ENCODE results near the gene TRPM2. TPM values are rescaled to one million over a fixed set of nuclear protein-coding genes. Genes with fewer than 3 reads are reported as not detected.

Gene TRPM2
- total and polyA plus RNA-seq, 3 experiments from 2014 or later, result 1.9 to 2.6 (median 2.4) TPM

DNA sequence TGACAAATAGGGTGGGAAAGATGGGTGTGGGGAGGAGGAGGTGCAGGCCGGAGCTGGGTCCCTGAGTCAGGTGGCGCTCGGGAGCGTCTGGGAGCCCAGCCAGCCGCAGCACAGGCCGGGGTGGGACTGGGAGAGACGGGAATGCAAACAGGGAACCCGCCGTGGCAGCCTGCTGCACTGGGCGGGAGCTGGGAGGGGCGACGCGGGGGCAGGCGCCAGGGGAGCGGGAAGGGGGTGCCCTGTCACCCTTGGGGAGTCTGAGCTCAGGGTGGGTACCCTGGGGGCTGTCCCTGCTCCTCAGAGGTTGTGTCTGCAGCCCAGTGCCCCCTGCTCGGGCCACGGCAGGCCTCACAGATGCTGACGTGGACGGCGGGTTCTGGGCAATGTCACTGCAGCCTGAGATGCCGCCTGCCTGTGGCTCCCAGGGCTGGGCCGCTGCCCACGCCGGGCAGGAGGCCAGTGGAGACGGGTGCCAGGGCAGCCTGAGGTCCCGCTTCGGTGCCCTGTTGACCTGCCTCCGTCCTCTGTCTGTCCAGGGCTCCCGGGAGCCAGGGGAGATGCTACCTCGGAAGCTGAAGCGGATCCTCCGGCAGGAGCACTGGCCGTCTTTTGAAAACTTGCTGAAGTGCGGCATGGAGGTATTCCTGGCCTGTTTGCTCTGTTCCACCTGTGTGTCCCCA, 85.2 kb downstream of the TRPM2 start:
- H3K4me1 Mint-ChIP-seq, result no peaks in the 10 kb centered on the region
- H3K27ac Mint-ChIP-seq, result no peak overlapping the region
- Histone ChIP-seq H3K4me3 (ENCODE audit: low read length) (no peak overlapping the region), H3K27ac (ENCODE audit: low read depth, low read length) (no peak overlapping the region), H3K4me1 (ENCODE audit: insufficient read depth, low read length) (no peaks in the 10 kb centered on the region), H3K27me3 (ENCODE audit: insufficient read depth, low read length, poor library complexity, severe bottlenecking) (no peaks in the 10 kb centered on the region), H3K9me3 (ENCODE audit: low read length) (no peaks in the 10 kb centered on the region), H3K36me3 (ENCODE audit: insufficient read depth, low read length) (no peaks in the 10 kb centered on the region)
- POLR2A ChIA-PET, result no interaction called here
- H3K9me3 Mint-ChIP-seq, result no peaks in the 10 kb centered on the region
- no peak overlapping the region for H3K4me3 Mint-ChIP-seq
- peak in 1 of 5 donors; percentile 46 for DNase-seq
- no peaks in the 10 kb centered on the region for H3K27me3 Mint-ChIP-seq
- H3K36me3 Mint-ChIP-seq, result no peaks in the 10 kb centered on the region
- CTCF ChIA-PET, result no interaction called here

DNA sequence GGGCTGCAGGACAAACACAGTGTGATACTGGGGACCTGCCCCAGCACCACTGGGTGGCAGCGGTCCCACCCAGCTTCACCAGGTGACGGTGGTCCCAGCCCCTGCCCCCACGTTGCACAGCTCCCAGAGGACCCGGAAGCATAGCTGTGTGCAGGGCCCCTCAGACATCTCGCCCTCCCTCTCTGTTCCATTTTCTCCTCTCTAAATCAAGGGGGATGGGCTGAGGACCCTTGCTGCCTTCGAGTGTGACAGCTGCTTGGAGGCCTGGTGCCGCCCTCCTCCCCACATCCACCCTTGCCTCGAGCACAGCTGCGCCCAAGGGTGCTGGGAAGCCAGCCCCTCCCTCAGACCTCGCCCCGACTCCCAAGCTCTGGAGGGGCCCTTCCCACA, 85.8 kb downstream of the TRPM2 start:
- Histone ChIP-seq H3K9me3 (ENCODE audit: low read length) (no peaks in the 10 kb centered on the region), H3K36me3 (ENCODE audit: insufficient read depth, low read length) (no peaks in the 10 kb centered on the region), H3K27ac (ENCODE audit: low read depth, low read length) (no peak overlapping the region), H3K4me3 (ENCODE audit: low read length) (no peak overlapping the region), H3K4me1 (ENCODE audit: insufficient read depth, low read length) (no peaks in the 10 kb centered on the region), H3K27me3 (ENCODE audit: insufficient read depth, low read length, poor library complexity, severe bottlenecking) (no peaks in the 10 kb centered on the region)
- no peak for DNase-seq
- H3K27me3 Mint-ChIP-seq, result peaks cover 0 to under 1% of the 10 kb centered on the region in 2 donors
- ChIA-PET CTCF (no interaction called here), POLR2A (no interaction called here)
- H3K27ac Mint-ChIP-seq, result no peak overlapping the region
- no peaks in the 10 kb centered on the region for H3K36me3 Mint-ChIP-seq
- no peaks in the 10 kb centered on the region for H3K9me3 Mint-ChIP-seq
- no peak overlapping the region for H3K4me3 Mint-ChIP-seq
- no peaks in the 10 kb centered on the region for H3K4me1 Mint-ChIP-seq

DNA sequence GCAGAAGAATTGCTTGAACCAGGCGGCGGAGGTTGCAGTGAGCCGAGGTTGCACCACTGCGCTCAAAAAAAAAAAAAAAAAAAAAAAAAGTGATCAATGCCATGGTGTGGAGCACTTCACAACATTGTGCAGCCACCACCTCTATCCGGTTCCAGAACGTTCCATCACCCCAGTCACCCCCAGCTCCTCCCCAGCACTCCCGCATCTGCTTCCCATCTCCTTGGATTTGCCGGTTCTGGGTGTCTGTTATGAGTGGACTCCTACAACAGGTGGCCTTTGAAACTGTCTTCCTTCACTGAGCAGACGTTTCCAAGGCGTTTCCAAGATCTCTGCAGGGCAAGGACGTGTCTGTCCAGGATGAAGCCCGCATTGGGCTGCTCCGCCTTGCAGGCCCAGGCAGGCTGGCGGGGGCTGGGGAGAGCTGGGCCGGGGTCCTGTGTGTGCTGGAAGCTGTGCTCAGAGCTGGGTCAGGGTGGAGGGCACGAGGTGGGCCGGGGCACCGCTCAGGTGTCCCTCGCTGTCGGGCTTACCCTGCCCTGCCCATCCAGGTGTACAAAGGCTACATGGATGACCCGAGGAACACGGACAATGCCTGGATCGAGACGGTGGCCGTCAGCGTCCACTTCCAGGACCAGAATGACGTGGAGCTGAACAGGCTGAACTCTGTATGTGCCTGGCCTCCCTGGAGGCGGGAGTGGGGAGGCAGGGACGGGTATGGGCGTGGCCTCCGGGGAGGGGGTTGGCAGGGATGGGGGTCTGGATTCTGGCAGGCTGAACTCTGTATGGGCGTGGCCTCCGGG, 87.0 kb downstream of the TRPM2 start:
- Mint-ChIP-seq H3K27me3 (peaks cover 5 to 9% of the 10 kb centered on the region in 2 donors), H3K27ac (no peak overlapping the region), H3K4me3 (no peak overlapping the region), H3K4me1 (no peaks in the 10 kb centered on the region), H3K36me3 (no peaks in the 10 kb centered on the region), H3K9me3 (no peaks in the 10 kb centered on the region)
- Histone ChIP-seq H3K36me3 (ENCODE audit: insufficient read depth, low read length) (no peaks in the 10 kb centered on the region), H3K4me3 (ENCODE audit: low read length) (no peak overlapping the region), H3K27ac (ENCODE audit: low read depth, low read length) (no peak overlapping the region), H3K27me3 (ENCODE audit: insufficient read depth, low read length, poor library complexity, severe bottlenecking) (no peaks in the 10 kb centered on the region), H3K9me3 (ENCODE audit: low read length) (no peaks in the 10 kb centered on the region), H3K4me1 (ENCODE audit: insufficient read depth, low read length) (no peaks in the 10 kb centered on the region)
- DNase-seq, result peak in 1 of 5 donors; percentile 39
- POLR2A ChIA-PET, result no interaction called here
- CTCF ChIA-PET, result no interaction called here

DNA sequence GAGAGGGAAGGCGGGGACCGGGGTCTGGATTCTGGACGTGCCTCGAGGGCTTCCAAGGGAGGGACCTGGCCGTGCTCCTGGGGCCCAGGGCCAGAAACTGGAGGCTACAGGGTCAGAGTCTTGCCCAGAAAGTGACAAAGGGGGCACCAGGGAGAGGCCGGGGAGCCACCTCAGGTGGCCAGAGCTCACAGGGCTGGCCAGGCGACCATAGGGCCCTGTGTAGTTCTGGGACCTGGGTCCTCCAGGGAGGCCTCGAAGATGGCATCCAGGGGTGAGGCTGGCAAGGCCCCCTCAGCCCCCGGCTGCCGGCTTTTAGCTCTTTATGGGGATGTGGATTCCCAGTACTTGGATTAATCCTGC, 87.6 kb downstream of the TRPM2 start:
- ChIA-PET POLR2A (no interaction called here), CTCF (no interaction called here)
- DNase-seq, result peak in 1 of 5 donors; percentile 31
- H3K27ac Mint-ChIP-seq, result no peak overlapping the region
- H3K4me3 Mint-ChIP-seq, result no peak overlapping the region
- Histone ChIP-seq H3K4me1 (ENCODE audit: insufficient read depth, low read length) (no peaks in the 10 kb centered on the region), H3K36me3 (ENCODE audit: insufficient read depth, low read length) (no peaks in the 10 kb centered on the region), H3K27me3 (ENCODE audit: insufficient read depth, low read length, poor library complexity, severe bottlenecking) (no peaks in the 10 kb centered on the region), H3K4me3 (ENCODE audit: low read length) (no peak overlapping the region), H3K9me3 (ENCODE audit: low read length) (no peaks in the 10 kb centered on the region), H3K27ac (ENCODE audit: low read depth, low read length) (no peak overlapping the region)
- H3K4me1 Mint-ChIP-seq, result no peaks in the 10 kb centered on the region
- no peaks in the 10 kb centered on the region for H3K36me3 Mint-ChIP-seq
- no peaks in the 10 kb centered on the region for H3K9me3 Mint-ChIP-seq
- H3K27me3 Mint-ChIP-seq, result peaks cover 5 to 9% of the 10 kb centered on the region in 2 donors

DNA sequence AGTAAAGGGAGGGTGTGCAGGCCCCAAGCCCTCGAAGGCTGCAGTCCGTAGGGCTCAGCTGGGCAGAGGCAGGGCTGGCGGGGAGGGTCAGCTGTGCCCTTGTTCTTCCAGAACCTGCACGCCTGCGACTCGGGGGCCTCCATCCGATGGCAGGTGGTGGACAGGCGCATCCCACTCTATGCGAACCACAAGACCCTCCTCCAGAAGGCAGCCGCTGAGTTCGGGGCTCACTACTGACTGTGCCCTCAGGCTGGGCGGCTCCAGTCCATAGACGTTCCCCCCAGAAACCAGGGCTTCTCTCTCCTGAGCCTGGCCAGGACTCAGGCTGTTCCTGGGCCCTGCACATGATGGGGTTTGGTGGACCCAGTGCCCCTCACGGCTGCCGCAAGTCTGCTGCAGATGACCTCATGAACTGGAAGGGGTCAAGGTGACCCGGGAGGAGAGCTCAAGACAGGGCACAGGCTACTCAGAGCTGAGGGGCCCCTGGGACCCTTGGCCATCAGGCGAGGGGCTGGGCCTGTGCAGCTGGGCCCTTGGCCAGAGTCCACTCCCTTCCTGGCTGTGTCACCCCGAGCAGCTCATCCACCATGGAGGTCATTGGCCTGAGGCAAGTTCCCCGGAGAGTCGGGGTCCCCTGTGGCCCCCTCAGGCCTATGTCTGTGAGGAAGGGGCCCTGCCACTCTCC, 88.3 kb downstream of the TRPM2 start:
- H3K9me3 Mint-ChIP-seq, result no peaks in the 10 kb centered on the region
- ChIA-PET CTCF (no interaction called here), POLR2A (no interaction called here)
- Histone ChIP-seq H3K27ac (ENCODE audit: low read depth, low read length) (no peak overlapping the region), H3K4me1 (ENCODE audit: insufficient read depth, low read length) (no peaks in the 10 kb centered on the region), H3K4me3 (ENCODE audit: low read length) (no peak overlapping the region), H3K27me3 (ENCODE audit: insufficient read depth, low read length, poor library complexity, severe bottlenecking) (no peaks in the 10 kb centered on the region), H3K36me3 (ENCODE audit: insufficient read depth, low read length) (no peaks in the 10 kb centered on the region), H3K9me3 (ENCODE audit: low read length) (no peaks in the 10 kb centered on the region)
- no peaks in the 10 kb centered on the region for H3K36me3 Mint-ChIP-seq
- peaks cover 9 to 13% of the 10 kb centered on the region in 2 donors for H3K27me3 Mint-ChIP-seq
- peak in 1 of 5 donors; percentile 44 for DNase-seq
- H3K4me1 Mint-ChIP-seq, result no peaks in the 10 kb centered on the region
- H3K4me3 Mint-ChIP-seq, result no peak overlapping the region
- H3K27ac Mint-ChIP-seq, result no peak overlapping the region

DNA sequence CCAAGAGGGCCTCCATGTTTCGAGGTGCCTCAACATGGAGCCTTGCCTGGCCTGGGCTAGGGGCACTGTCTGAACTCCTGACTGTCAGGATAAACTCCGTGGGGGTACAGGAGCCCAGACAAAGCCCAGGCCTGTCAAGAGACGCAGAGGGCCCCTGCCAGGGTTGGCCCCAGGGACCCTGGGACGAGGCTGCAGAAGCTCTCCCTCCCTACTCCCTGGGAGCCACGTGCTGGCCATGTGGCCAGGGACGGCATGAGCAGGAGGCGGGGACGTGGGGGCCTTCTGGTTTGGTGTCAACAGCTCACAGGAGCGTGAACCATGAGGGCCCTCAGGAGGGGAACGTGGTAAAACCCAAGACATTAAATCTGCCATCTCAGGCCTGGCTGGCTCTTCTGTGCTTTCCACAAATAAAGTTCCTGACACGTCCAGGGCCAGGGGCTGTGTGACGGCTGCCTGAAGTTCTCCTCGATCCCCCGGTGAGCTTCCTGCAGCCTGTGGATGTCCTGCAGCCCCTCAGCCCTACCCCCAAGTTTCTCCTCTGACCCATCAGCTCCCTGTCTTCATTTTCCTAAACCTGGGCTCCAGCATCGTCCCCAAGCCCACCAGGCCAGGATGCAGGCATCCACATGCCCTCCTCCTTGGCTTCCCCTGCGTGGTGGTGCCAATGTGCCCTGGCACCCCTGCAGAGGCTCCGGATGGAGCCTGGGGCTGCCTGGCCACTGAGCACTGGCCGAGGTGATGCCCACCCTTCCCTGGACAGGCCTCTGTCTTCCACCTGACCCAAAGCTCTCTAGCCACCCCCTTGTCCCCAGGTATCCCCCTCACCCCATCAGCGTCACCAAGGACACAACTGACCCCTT, 89.1 kb downstream of the TRPM2 start:
- H3K36me3 ChIP-seq (ENCODE audit: insufficient read depth, low read length), result no peaks in the 10 kb centered on the region
- Mint-ChIP-seq H3K4me1 (no peaks in the 10 kb centered on the region), H3K27me3 (peaks cover 9 to 17% of the 10 kb centered on the region in 2 donors), H3K36me3 (no peaks in the 10 kb centered on the region), H3K4me3 (no peak overlapping the region), H3K9me3 (no peaks in the 10 kb centered on the region), H3K27ac (no peak overlapping the region)
- no peak overlapping the region for H3K27ac ChIP-seq (ENCODE audit: low read depth, low read length)
- ChIA-PET CTCF (interaction anchor here (1.1 kb wide), 1 partner anchor 21 kb away, joined by 3 read pairs; no protein-coding TSS in a partner anchor), POLR2A (no interaction called here)
- no peaks in the 10 kb centered on the region for H3K9me3 ChIP-seq (ENCODE audit: low read length)
- no peak for DNase-seq
- no peaks in the 10 kb centered on the region for H3K27me3 ChIP-seq (ENCODE audit: insufficient read depth, low read length, poor library complexity, severe bottlenecking)
- H3K4me1 ChIP-seq (ENCODE audit: insufficient read depth, low read length), result no peaks in the 10 kb centered on the region
- H3K4me3 ChIP-seq (ENCODE audit: low read length), result no peak overlapping the region

DNA sequence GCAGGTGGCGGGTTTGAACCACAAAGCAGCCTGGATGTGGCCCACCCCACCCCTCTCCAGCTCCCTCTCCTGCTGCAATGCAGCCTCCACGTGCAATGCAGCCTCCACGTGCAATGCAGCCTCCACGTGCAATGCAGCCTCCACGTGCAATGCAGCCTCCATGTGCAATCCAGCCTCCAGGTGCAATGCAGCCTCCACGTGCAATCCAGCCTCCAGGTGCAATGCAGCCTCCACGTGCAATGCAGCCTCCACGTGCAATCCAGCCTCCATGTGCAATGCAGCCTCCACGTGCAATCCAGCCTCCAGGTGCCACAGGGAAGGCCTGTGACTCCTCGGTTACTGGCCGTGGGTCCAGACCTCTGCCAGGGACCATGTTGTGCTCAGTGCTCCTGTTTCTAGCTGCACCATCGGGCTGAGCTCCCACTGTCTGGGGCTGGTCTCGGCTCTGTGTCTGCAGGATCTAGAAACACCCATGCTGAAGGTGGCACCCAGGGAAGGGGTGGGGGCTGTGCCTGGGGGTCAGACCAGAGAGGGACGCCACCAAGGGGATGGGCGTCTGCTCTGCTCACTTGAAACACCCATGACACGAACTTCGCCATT, 90.0 kb downstream of the TRPM2 start:
- CTCF ChIA-PET, result interaction anchor here (1.1 kb wide), 1 partner anchor 20 kb away, joined by 3 read pairs; no protein-coding TSS in a partner anchor
- no peak overlapping the region for H3K4me3 Mint-ChIP-seq
- no peaks in the 10 kb centered on the region for H3K27me3 ChIP-seq (ENCODE audit: insufficient read depth, low read length, poor library complexity, severe bottlenecking)
- no peak overlapping the region for H3K27ac Mint-ChIP-seq
- no peaks in the 10 kb centered on the region for H3K4me1 Mint-ChIP-seq
- H3K36me3 Mint-ChIP-seq, result no peaks in the 10 kb centered on the region
- peak in 1 of 5 donors; percentile 25 for DNase-seq
- no peaks in the 10 kb centered on the region for H3K36me3 ChIP-seq (ENCODE audit: insufficient read depth, low read length)
- no peaks in the 10 kb centered on the region for H3K4me1 ChIP-seq (ENCODE audit: insufficient read depth, low read length)
- H3K9me3 Mint-ChIP-seq, result no peaks in the 10 kb centered on the region
- peaks cover 9 to 22% of the 10 kb centered on the region in 2 donors for H3K27me3 Mint-ChIP-seq
- no peak overlapping the region for H3K27ac ChIP-seq (ENCODE audit: low read depth, low read length)
- H3K4me3 ChIP-seq (ENCODE audit: low read length), result no peak overlapping the region
- H3K9me3 ChIP-seq (ENCODE audit: low read length), result no peaks in the 10 kb centered on the region
- POLR2A ChIA-PET, result no interaction called here

All from CD8-positive, alpha-beta memory T cell (primary cell).